Panc1 (cell line): ENCODE data around the gene DCUN1D1. TPM values are rescaled to one million over a fixed set of nuclear protein-coding genes. Genes with fewer than 3 reads are reported as not detected.

ENCODE experiments used
- ATAC-seq: fragments of 200-7000 bp; cut with Tn5 transposase; 2 replicates; pipeline ENCODE4 v1.9.1; 2020; ENCODE audit warnings: mild to moderate bottlenecking, moderate library complexity
- BruUV-seq: library from RNA; stranded (reverse); fragments of 400-500 nt; replicated peaks from 2 replicates; lab custom pipeline; 2021; lab: Mats Ljungman, UMichigan
- CTCF ChIA-PET: fragments of 300-600 bp; sonication (Branson Sonifier 250); formaldehyde crosslinking; loops from one replicate; lab custom pipeline; 2022; ENCODE audit warnings: antibody characterized with exemption; lab: Charles Lee
- POLR2A ChIA-PET: fragments of 300-600 bp; sonication (Branson Sonifier 250); formaldehyde crosslinking; loops from one replicate; lab custom pipeline; 2022; ENCODE audit warnings: antibody characterized with exemption; lab: Charles Lee
- DNase-seq: peaks from one replicate; pipeline ENCODE4 v3.0.0-alpha.2; 2010; ENCODE audit warnings: low read depth, low spot score
- H3K27ac ChIP-seq: 2 replicates; pipeline ENCODE4 v1.5.1; 2011; ENCODE audit warnings: mild to moderate bottlenecking, low read length, inconsistent platforms
- H3K27me3 ChIP-seq: fragments of 200-500 bp; sonication (Bioruptor generic); 2 replicates; pipeline ENCODE4 v1.6.0; 2014; ENCODE audit warnings: low read length, inconsistent platforms; ENCODE audit not compliant: control insufficient read depth, insufficient read depth
- H3K36me3 ChIP-seq: fragments of 200-500 bp; sonication (Bioruptor generic); 2 replicates; pipeline ENCODE4 v1.5.1; 2014; ENCODE audit warnings: inconsistent platforms, mild to moderate bottlenecking, low read length, moderate library complexity; ENCODE audit not compliant: control insufficient read depth, insufficient read depth
- H3K4me1 ChIP-seq: 2 replicates; pipeline ENCODE4 v1.5.1; 2011; ENCODE audit warnings: inconsistent platforms, mild to moderate bottlenecking, low read length, moderate library complexity; ENCODE audit not compliant: control insufficient read depth, insufficient read depth
- H3K4me3 ChIP-seq, 2 experiments: 2 replicates each; pipeline ENCODE4 v1.5.1; 2011 to 2012; ENCODE audit warnings: low read depth in 2 of 2, low read length in 2 of 2, mild to moderate bottlenecking in 2 of 2, inconsistent platforms in 1 of 2, moderate library complexity in 1 of 2
- H3K9me3 ChIP-seq: fragments of 200-500 bp; sonication (Bioruptor generic); 2 replicates; pipeline ENCODE4 v1.5.1; 2014; ENCODE audit warnings: low read depth, mild to moderate bottlenecking, inconsistent platforms, low read length, moderate library complexity; ENCODE audit not compliant: control insufficient read depth, insufficient read depth
- POLR2AphosphoS5 ChIP-seq: IDR thresholded peaks from 2 replicates; pipeline ENCODE4 v1.6.1; 2012; ENCODE audit warnings: mild to moderate bottlenecking, low read depth, low read length, moderate library complexity
- REST ChIP-seq, 2 experiments: IDR thresholded peaks; 2 replicates each; pipeline ENCODE4 v1.6.1; 2011 to 2012; ENCODE audit warnings: low read depth in 2 of 2, control low read depth in 1 of 2, low read length in 1 of 2, mild to moderate bottlenecking in 1 of 2, moderate library complexity in 1 of 2; ENCODE audit not compliant: insufficient read depth in 1 of 2
- SIN3A ChIP-seq: IDR thresholded peaks from 2 replicates; pipeline ENCODE4 v1.6.1; 2012; ENCODE audit warnings: low read depth, mild to moderate bottlenecking, low read length, moderate library complexity, borderline replicate concordance; ENCODE audit not compliant: insufficient read depth
- TCF7L2 ChIP-seq: IDR thresholded peaks from 2 replicates; pipeline ENCODE4 v1.6.1; 2011; ENCODE audit warnings: mild to moderate bottlenecking, low read depth, low read length, inconsistent platforms
- in situ Hi-C: cut with HindIII; loops from 2 replicates; pipeline ENCODE4 v1.10.0; 2016; ENCODE audit warnings: low sequenced_read_pairs, low pct_unique_long_range_greater_than_20kb
- intact Hi-C: fragments of 100-400 bp; cut with micrococcal nuclease; formaldehyde crosslinking; loops from one replicate; pipeline ENCODE4 v1.10.0; 2022; ENCODE audit not compliant: unreplicated experiment
- total RNA-seq: library from RNA; stranded (reverse); gene quantifications from one replicate; pipeline ENCODE4 v1.2.1, GENCODE V29; 2021; ENCODE audit not compliant: unreplicated experiment
- TF ChIP-seq, protein P1 (sequence below): fragments of 450-650 bp; IDR thresholded peaks from 2 replicates; pipeline ENCODE4 v1.5.1; 2017; ENCODE audit warnings: mild to moderate bottlenecking

Gene DCUN1D1
- total RNA-seq, 1 experiment from 2014 or later: 68.1 TPM

- H3K36me3 ChIP-seq: peaks cover 4% of the 10 kb centered on the region; the same call in 1 of the 2 replicates
- ChIA-PET POLR2A (no interaction called here), CTCF (no interaction called here)
- in situ Hi-C loops: no loop called here
- ATAC-seq (no peak), DNase-seq (no peak)
- H3K9me3 ChIP-seq: no peaks in the 10 kb centered on the region
- intact Hi-C loops: no loop called here
- H3K27ac ChIP-seq: no peak overlapping the region
- no peak overlapping the region for H3K4me3 ChIP-seq
- peaks cover 11% of the 10 kb centered on the region for H3K4me1 ChIP-seq
- TF ChIP-seq, protein P1, sequence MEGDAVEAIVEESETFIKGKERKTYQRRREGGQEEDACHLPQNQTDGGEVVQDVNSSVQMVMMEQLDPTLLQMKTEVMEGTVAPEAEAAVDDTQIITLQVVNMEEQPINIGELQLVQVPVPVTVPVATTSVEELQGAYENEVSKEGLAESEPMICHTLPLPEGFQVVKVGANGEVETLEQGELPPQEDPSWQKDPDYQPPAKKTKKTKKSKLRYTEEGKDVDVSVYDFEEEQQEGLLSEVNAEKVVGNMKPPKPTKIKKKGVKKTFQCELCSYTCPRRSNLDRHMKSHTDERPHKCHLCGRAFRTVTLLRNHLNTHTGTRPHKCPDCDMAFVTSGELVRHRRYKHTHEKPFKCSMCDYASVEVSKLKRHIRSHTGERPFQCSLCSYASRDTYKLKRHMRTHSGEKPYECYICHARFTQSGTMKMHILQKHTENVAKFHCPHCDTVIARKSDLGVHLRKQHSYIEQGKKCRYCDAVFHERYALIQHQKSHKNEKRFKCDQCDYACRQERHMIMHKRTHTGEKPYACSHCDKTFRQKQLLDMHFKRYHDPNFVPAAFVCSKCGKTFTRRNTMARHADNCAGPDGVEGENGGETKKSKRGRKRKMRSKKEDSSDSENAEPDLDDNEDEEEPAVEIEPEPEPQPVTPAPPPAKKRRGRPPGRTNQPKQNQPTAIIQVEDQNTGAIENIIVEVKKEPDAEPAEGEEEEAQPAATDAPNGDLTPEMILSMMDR: no peak
- no peak for TF ChIP-seq POLR2AphosphoS5
- no peak for TF ChIP-seq TCF7L2
- no peak for TF ChIP-seq SIN3A
- TF ChIP-seq REST (IDR thresholded peaks at IDR 0.05; ENCODE audit: insufficient read depth in 1 of 2, low read depth in 2 of 2, low read length in 1 of 2): no peak
- no peaks in the 10 kb centered on the region for H3K27me3 ChIP-seq
- TSS peak; percentile 34 for BruUV-seq
Observed at GRCh38 chr3:182965861-182966366, 14.4 kb downstream of the DCUN1D1 start.

GRCh38 chr3:182964179-182964578 is 16.2 kb downstream of the DCUN1D1 start:
- CTCF ChIA-PET: no interaction called here

More at GRCh38 chr3:182964179-182964578, 16.2 kb downstream of the DCUN1D1 start:
- intact Hi-C loops: no loop called here
- ATAC-seq (no peak), DNase-seq (no peak)
- Histone ChIP-seq H3K27me3 (no peaks in the 10 kb centered on the region), H3K9me3 (no peaks in the 10 kb centered on the region), H3K4me3 (no peak overlapping the region), H3K4me1 (peaks cover 6% of the 10 kb centered on the region), H3K36me3 (peaks cover 8% of the 10 kb centered on the region; the same call in 1 of the 2 replicates), H3K27ac (no peak overlapping the region)
- POLR2A ChIA-PET: no interaction called here
- BruUV-seq: no TSS peak
- in situ Hi-C loops: no loop called here
- TF ChIP-seq, protein P1: no peak
